Effector memory CD8-positive, alpha-beta T cell (primary cell): ENCODE data around the gene PHYKPL.

ENCODE experiments used
- ATAC-seq: fragments of 150-1000 bp; cut with Tn5 transposase; replicated peaks from 2 replicates; pipeline ENCODE4 v1.10.0; 2021; ENCODE audit warnings: mild to moderate bottlenecking, moderate library complexity
- DNase-seq, 3 experiments: peaks; one replicate each; pipeline ENCODE4 v3.0.0; 2021
- H3K27ac Mint-ChIP-seq, 2 donors: one replicate each; pipeline ENCODE4 v1.8.0; 2022; ENCODE audit warnings: mild to moderate bottlenecking in 2 of 2, mixed read lengths in 2 of 2, moderate library complexity in 2 of 2
- H3K27me3 Mint-ChIP-seq, 2 donors: one replicate each; pipeline ENCODE4 v1.8.0; 2022; ENCODE audit warnings: mixed read lengths in 2 of 2
- H3K36me3 Mint-ChIP-seq: one replicate; pipeline ENCODE4 v1.8.0; 2022; ENCODE audit warnings: mild to moderate bottlenecking, moderate library complexity, mixed read lengths; ENCODE audit not compliant: insufficient read depth
- H3K4me1 Mint-ChIP-seq, 2 donors: one replicate each; pipeline ENCODE4 v1.8.0; 2022; ENCODE audit warnings: low read depth in 2 of 2, mixed read lengths in 2 of 2
- H3K4me3 Mint-ChIP-seq, 2 donors: one replicate each; pipeline ENCODE4 v1.8.0; 2022; ENCODE audit warnings: mild to moderate bottlenecking in 2 of 2, mixed read lengths in 2 of 2, moderate library complexity in 2 of 2
- H3K9me3 Mint-ChIP-seq, 2 donors: one replicate each; pipeline ENCODE4 v1.8.0; 2022; ENCODE audit warnings: mixed read lengths in 2 of 2

The PHYKPL gene

DNA sequence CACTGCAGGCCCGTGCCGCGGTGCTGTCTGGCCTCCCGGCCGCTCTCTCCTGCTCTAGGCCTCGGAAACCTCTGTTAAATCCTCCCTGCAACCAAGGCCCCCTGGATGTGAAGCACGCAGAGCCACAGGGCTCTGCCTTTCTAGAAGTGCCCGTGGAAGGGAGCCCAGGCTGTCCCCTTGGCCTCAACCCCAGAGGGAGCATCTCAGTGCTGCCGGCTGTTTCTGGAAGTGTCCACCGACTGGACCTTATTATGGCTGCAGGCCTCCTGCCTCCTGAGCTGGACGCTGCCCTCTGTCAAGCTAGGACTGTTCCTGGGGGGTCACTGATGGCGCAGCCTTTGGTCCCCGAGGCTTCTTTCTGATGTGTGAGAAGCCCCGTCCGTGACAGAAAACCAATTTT lies 40.4 kb upstream of the PHYKPL start:
- Mint-ChIP-seq H3K4me3 (no peak overlapping the region), H3K9me3 (no peaks in the 10 kb centered on the region), H3K36me3 (no peaks in the 10 kb centered on the region), H3K4me1 (peaks cover 2 to 6% of the 10 kb centered on the region in 2 donors), H3K27ac (no peak overlapping the region), H3K27me3 (peaks cover 0 to 12% of the 10 kb centered on the region in 2 donors)
- DNase-seq (no peak), ATAC-seq (no peak)

GRCh38 chr5:178272591-178272990 lies 40.0 kb upstream of the PHYKPL start:
- Mint-ChIP-seq H3K4me3 (no peak overlapping the region), H3K9me3 (no peaks in the 10 kb centered on the region), H3K4me1 (peaks cover 0 to 6% of the 10 kb centered on the region in 2 donors), H3K27ac (no peak overlapping the region), H3K27me3 (peaks cover 0 to 8% of the 10 kb centered on the region in 2 donors), H3K36me3 (no peaks in the 10 kb centered on the region)
- ATAC-seq (no peak), DNase-seq (no peak)

DNA sequence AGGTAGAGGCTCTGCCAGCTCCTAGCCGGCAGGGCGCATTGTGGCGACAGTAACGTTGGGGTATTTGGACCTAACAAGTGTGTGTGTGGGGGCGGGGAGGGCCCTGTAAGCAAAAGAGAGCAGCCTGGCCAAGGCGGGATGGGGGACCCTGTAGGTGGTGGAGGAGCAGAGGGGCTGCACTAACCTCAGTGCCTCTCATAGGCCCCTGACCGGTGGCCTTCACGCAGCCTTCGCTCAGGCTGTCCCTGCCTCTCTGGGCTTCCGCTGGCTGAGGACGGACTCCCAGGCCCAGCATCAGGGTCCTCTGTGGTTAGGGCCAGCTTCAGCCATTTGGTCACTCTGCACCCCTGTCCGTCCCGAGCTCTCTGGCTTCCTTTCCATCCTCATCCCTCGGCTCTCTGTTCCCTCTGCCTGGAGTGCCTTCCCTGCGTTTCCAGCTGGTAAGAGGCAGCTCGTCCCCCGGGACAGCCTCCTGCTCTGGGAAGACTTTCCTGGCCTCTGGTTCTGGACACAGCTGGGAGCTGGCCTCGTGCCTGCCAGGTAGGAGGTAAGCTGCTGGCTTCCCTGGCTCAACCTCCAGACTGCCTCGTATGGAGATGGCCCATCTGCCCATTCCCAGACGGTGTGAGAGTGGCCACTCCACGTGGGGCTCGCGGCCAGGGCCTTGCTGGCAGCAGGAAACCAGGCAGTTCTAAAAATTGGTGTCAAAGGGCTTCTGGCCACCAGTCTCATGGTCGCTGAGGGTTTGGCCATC lies 39.3 kb upstream of the PHYKPL start:
- Mint-ChIP-seq H3K4me1 (peaks cover 0 to 6% of the 10 kb centered on the region in 2 donors), H3K9me3 (no peaks in the 10 kb centered on the region), H3K27me3 (peaks cover 0 to 6% of the 10 kb centered on the region in 2 donors), H3K27ac (no peak overlapping the region), H3K4me3 (no peak overlapping the region), H3K36me3 (no peaks in the 10 kb centered on the region)
- ATAC-seq (no peak), DNase-seq (no peak)

- Mint-ChIP-seq H3K9me3 (no peaks in the 10 kb centered on the region), H3K4me1 (peaks cover 0 to 6% of the 10 kb centered on the region in 2 donors)
Measured at GRCh38 chr5:178271231-178271630, 38.6 kb upstream of the PHYKPL start.

GRCh38 chr5:178269499-178269898 lies 36.9 kb upstream of the PHYKPL start:
- no peak overlapping the region for H3K4me3 Mint-ChIP-seq
- H3K9me3 Mint-ChIP-seq: no peaks in the 10 kb centered on the region

More at GRCh38 chr5:178271231-178271630, 38.6 kb upstream of the PHYKPL start:
- H3K4me3 Mint-ChIP-seq: no peak overlapping the region
- DNase-seq: no peak
- no peak overlapping the region for H3K27ac Mint-ChIP-seq
- H3K36me3 Mint-ChIP-seq: no peaks in the 10 kb centered on the region
- H3K27me3 Mint-ChIP-seq: peaks cover 0 to 6% of the 10 kb centered on the region in 2 donors
- no peak for ATAC-seq

DNA sequence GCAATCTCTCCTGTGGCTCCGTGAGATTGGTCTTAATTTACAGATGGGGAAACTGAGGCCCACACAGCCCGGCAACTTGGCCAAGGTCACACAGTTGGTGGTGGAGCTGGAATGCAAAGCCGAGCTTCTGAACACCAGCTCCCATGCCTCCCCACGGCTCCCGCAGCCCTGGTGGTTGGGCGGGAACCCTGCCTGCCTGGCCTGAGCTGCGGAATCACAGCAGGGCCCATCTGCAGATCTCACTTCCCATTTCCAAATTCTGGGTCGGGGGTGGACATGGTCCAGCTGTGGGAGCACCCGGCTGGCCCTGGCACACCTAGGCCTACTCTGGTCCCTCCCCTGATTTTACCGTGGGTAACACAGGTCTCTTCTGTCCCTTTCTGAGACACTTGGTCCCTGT lies 35.3 kb upstream of the PHYKPL start:
- no peak for ATAC-seq
- no peak for DNase-seq
- Mint-ChIP-seq H3K9me3 (no peaks in the 10 kb centered on the region), H3K27ac (no peak overlapping the region), H3K4me1 (peaks cover 0 to 6% of the 10 kb centered on the region in 2 donors), H3K27me3 (peaks cover 0 to 6% of the 10 kb centered on the region in 2 donors), H3K36me3 (no peaks in the 10 kb centered on the region), H3K4me3 (no peak overlapping the region)

More at GRCh38 chr5:178269499-178269898, 36.9 kb upstream of the PHYKPL start:
- ATAC-seq: no peak
- Mint-ChIP-seq H3K36me3 (no peaks in the 10 kb centered on the region), H3K4me1 (peaks cover 0 to 6% of the 10 kb centered on the region in 2 donors), H3K27ac (no peak overlapping the region), H3K27me3 (peaks cover 0 to 6% of the 10 kb centered on the region in 2 donors)
- DNase-seq: no peak

DNA sequence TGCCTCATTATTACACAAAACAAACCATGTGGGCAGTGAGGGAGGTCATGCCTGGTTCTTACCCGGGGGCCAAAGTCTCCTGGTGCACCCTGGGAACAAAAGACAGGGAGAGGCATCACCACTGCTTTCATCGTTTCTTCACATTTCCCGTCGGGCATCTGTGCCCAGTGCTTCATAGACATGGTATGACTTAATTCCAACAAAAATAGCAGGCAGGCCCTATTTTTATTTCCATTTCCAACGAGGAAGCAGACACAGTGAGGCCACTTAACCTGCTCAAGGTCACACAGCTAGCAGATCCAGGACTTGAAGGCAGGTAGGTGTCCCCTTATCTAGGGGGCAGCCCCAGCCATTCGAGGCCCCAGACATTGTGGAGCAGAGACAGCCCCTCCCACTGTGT lies 34.6 kb upstream of the PHYKPL start:
- peaks cover 0 to 6% of the 10 kb centered on the region in 2 donors for H3K27me3 Mint-ChIP-seq
- H3K4me1 Mint-ChIP-seq: peaks cover 0 to 6% of the 10 kb centered on the region in 2 donors
- DNase-seq (no peak), ATAC-seq (no peak)
- H3K4me3 Mint-ChIP-seq: no peak overlapping the region
- H3K27ac Mint-ChIP-seq: no peak overlapping the region
- H3K36me3 Mint-ChIP-seq: no peaks in the 10 kb centered on the region
- H3K9me3 Mint-ChIP-seq: no peaks in the 10 kb centered on the region

- H3K4me3 Mint-ChIP-seq: no peak overlapping the region
- H3K27me3 Mint-ChIP-seq: peaks cover 0 to 6% of the 10 kb centered on the region in 2 donors
- ATAC-seq (no peak), DNase-seq (no peak)
- H3K4me1 Mint-ChIP-seq: peaks cover 0 to 6% of the 10 kb centered on the region in 2 donors
- H3K9me3 Mint-ChIP-seq: no peaks in the 10 kb centered on the region
- H3K36me3 Mint-ChIP-seq: no peaks in the 10 kb centered on the region
- no peak overlapping the region for H3K27ac Mint-ChIP-seq
Measured at GRCh38 chr5:178266581-178266980, 34.0 kb upstream of the PHYKPL start.

DNA sequence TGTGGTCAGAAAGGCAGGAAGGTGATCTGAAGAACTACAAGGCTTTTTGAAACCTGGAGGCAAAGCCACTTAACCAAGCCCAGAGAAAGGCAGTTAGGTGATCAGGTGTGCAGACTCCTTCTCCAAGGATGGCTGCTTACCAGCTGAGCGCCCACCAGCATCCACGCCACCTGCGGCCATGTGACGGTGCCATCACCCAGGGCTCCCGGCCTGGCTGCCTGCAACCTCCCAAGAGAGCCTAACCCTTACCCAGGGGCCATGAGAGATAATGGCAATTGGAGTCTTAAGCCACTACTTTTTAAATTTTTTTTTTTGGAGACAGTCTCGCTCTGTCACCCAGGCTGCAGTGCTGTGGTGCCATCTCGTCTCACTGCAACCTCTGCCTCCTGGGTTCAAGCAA lies 33.1 kb upstream of the PHYKPL start:
- Mint-ChIP-seq H3K9me3 (no peaks in the 10 kb centered on the region), H3K27ac (no peak overlapping the region), H3K4me1 (peaks cover 0 to 6% of the 10 kb centered on the region in 2 donors), H3K4me3 (no peak overlapping the region), H3K36me3 (no peaks in the 10 kb centered on the region), H3K27me3 (peaks cover 0 to 6% of the 10 kb centered on the region in 2 donors)
- DNase-seq (no peak), ATAC-seq (no peak)

DNA sequence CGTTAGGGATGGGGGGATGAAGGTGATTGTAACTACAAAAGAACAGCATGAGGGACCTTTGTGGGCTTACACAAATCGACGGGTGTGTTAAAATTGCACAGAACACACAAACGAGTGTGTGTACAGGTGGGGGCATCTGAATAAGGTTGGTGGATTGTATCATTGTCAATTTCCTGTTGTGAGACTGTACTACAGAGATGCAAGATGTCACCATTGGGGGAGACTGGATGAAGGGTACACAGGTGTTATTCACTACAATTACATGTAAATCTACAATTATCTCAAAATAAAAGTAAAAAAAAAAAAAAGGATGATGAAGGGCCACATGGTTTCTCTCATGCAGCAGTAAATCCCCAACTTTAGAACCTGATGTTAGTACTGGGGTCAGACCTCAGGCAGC lies 31.4 kb upstream of the PHYKPL start:
- no peaks in the 10 kb centered on the region for H3K27me3 Mint-ChIP-seq
- no peak for ATAC-seq
- H3K4me3 Mint-ChIP-seq: no peak overlapping the region
- no peaks in the 10 kb centered on the region for H3K9me3 Mint-ChIP-seq
- no peak for DNase-seq
- no peaks in the 10 kb centered on the region for H3K36me3 Mint-ChIP-seq
- peak overlapping the region in 1 of 2 donors; percentile 41 for H3K27ac Mint-ChIP-seq
- no peaks in the 10 kb centered on the region for H3K4me1 Mint-ChIP-seq

- no peak for ATAC-seq
- Mint-ChIP-seq H3K27me3 (no peaks in the 10 kb centered on the region), H3K4me1 (no peaks in the 10 kb centered on the region), H3K9me3 (no peaks in the 10 kb centered on the region), H3K36me3 (no peaks in the 10 kb centered on the region), H3K27ac (no peak overlapping the region), H3K4me3 (no peak overlapping the region)
- no peak for DNase-seq
Measured at GRCh38 chr5:178261666-178262600, 29.3 kb upstream of the PHYKPL start.

DNA sequence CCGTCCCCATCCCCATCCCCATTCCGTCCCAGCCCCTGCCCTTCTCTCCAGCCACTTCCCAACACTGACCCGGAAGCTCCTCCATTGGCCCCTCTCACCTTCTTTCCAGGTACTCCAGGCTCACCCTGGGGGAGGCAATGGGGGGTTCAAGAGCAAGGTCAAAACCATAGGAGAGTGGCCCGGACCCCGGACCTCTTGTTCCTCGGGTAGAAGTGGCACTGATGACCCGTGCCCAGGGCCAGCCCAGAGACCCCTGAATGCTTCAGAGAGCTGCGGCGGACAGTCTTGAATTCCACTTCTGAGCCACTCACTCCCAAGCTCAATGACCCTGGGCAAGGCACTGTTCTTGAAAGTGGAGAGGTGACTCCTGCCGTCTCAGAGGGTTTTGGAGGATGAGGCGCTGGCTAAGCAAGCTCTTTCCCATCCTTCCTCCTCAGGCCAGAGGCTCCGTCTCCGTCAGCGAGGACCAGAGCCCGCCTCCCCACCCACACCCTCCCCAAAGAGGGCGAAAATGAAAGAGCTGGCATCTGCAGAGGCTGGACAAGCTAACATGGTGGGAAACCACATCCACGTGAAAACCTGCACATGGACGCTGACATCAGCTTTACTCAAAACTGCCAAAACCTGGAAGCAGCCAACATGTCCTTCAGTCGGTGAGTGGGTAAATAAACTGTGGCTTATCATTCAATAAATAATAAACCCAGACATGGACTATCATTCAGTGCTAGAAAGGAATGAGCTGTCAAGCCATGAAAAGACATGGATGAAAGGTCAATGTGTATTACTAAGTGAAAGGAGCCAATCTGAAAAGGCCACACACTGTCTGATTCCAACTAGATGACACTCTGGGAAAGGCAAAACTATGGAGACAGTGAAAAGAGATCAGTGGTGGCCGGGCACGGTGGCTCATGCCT lies 27.3 kb upstream of the PHYKPL start:
- no peaks in the 10 kb centered on the region for H3K9me3 Mint-ChIP-seq
- H3K4me1 Mint-ChIP-seq: no peaks in the 10 kb centered on the region
- H3K27ac Mint-ChIP-seq: no peak overlapping the region
- DNase-seq (no peak), ATAC-seq (no peak)
- no peaks in the 10 kb centered on the region for H3K36me3 Mint-ChIP-seq
- no peaks in the 10 kb centered on the region for H3K27me3 Mint-ChIP-seq
- H3K4me3 Mint-ChIP-seq: no peak overlapping the region

DNA sequence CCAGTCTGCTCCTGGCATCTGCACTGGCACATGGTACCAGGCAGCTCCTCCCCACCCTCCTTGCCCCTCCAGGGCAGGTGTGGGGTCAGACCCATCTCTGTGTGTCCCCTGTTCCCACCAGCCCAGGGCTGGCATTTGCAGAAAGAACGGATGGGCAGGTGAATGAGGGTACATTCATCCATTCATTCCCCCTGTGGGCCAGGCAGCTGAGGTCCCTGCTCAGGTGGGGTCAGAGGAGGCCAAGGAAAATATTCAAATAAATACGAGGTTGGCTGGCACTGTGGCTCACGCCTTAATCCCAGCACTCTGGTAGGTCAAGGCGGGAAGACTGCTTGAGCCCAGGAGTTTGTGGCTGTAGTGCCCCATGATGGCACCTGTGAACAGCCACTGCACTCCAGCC lies 25.0 kb upstream of the PHYKPL start:
- no peak for ATAC-seq

More for the DNA sequence above, 25.0 kb upstream of the PHYKPL start:
- H3K4me3 Mint-ChIP-seq: no peak overlapping the region
- H3K36me3 Mint-ChIP-seq: peaks cover 3% of the 10 kb centered on the region
- no peak overlapping the region for H3K27ac Mint-ChIP-seq
- no peaks in the 10 kb centered on the region for H3K4me1 Mint-ChIP-seq
- H3K9me3 Mint-ChIP-seq: no peaks in the 10 kb centered on the region
- DNase-seq: no peak
- no peaks in the 10 kb centered on the region for H3K27me3 Mint-ChIP-seq
